ENCODE results near the gene GUCY2D.

Gene GUCY2D

DNA sequence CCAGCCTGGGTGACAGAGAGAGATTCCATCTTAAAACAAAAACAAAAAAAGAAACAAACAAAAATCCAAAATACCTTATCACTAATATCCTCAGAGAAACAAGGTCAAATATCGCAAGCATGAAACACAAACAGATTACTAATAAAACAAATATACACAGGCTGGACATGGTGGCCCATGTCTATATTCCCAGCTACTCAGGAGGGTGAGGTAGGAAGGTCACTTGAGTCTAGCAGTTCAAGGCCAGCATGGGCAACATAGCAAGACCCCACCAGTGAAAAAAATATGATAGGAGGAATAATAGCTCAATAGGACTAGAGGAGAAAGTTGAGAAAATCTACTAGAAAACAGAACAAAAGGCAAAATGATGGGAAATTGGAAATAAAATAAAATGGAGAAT lies 29.5 kb downstream of the GUCY2D start:
- DNase-seq = no peak
- in situ Hi-C loops (cut with HindIII; ENCODE audit: low pct_ligation_motif_present, low pct_unique_long_range_greater_than_20kb, low sequenced_read_pairs) = no loop called here

DNA sequence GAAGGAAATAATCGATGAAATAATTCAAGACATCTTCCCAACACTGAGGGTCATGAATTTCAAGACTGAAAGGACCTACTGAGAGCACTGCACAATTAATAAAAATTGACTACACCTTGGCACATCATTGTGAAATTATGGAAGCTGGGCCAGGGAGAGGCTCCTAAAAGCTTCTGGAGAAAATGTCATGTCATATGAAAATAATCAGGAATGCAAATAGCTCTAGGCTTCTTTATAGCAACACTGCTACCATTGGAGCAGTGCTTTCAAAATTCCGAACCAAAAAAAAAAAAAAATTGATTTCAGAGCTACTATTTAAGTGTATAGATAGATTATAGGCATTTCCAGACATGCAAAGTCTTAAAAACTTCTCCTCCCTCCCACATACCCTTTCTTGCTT lies 30.0 kb downstream of the GUCY2D start:
- in situ Hi-C loops (cut with HindIII; ENCODE audit: low pct_ligation_motif_present, low pct_unique_long_range_greater_than_20kb, low sequenced_read_pairs) = no loop called here
- DNase-seq = no peak

- in situ Hi-C loops (cut with HindIII; ENCODE audit: low pct_ligation_motif_present, low pct_unique_long_range_greater_than_20kb, low sequenced_read_pairs) = no loop called here
- no peak for DNase-seq
These were observed 36.7 kb downstream of the GUCY2D start, which contains the start of gene ALOX15B for GRCh38 chr17:8038954-8039610. Gene ALOX15B, plus strand, starts transcription at chr17:8039059. Its CDS starts 97 bp downstream, at chr17:8039156.

DNA sequence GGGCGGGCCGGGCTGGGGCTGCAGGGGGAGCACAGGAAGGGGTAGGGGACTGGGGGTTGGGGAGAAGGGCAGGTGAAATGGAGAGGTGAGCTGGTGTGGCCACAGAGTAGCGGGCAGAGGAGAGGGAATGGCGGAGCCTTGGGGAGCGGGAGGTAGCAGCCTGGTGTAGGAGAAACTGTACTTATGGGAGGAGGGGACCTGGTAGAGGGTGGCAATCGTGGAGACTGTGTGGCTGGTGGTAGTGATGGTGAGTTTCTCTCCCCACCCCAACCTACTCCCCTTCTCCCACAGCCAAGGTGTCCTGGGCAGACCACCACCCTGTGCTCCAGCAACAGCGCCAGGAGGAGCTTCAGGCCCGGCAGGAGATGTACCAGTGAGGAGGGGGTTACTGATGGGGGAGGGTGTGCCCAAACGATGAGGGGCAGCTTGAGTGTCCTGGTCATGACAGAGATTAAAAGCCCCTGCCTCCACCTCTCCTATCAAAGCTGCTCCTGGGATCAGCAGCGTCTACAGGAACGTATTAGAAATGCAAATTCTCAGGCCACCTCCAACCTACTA lies 37.3 kb downstream of the GUCY2D start:
- in situ Hi-C loops (cut with HindIII; ENCODE audit: low pct_ligation_motif_present, low pct_unique_long_range_greater_than_20kb, low sequenced_read_pairs) = no loop called here
- DNase-seq = no peak

GRCh38 chr17:8041249-8041928 lies 39.0 kb downstream of the GUCY2D start:
- peak; percentile 61 for DNase-seq
- in situ Hi-C loops (cut with HindIII; ENCODE audit: low pct_ligation_motif_present, low pct_unique_long_range_greater_than_20kb, low sequenced_read_pairs) = no loop called here

- in situ Hi-C loops (cut with HindIII; ENCODE audit: low pct_ligation_motif_present, low pct_unique_long_range_greater_than_20kb, low sequenced_read_pairs) = no loop called here
- no peak for DNase-seq
These were observed 39.6 kb downstream of the GUCY2D start for GRCh38 chr17:8041979-8042378.

DNA sequence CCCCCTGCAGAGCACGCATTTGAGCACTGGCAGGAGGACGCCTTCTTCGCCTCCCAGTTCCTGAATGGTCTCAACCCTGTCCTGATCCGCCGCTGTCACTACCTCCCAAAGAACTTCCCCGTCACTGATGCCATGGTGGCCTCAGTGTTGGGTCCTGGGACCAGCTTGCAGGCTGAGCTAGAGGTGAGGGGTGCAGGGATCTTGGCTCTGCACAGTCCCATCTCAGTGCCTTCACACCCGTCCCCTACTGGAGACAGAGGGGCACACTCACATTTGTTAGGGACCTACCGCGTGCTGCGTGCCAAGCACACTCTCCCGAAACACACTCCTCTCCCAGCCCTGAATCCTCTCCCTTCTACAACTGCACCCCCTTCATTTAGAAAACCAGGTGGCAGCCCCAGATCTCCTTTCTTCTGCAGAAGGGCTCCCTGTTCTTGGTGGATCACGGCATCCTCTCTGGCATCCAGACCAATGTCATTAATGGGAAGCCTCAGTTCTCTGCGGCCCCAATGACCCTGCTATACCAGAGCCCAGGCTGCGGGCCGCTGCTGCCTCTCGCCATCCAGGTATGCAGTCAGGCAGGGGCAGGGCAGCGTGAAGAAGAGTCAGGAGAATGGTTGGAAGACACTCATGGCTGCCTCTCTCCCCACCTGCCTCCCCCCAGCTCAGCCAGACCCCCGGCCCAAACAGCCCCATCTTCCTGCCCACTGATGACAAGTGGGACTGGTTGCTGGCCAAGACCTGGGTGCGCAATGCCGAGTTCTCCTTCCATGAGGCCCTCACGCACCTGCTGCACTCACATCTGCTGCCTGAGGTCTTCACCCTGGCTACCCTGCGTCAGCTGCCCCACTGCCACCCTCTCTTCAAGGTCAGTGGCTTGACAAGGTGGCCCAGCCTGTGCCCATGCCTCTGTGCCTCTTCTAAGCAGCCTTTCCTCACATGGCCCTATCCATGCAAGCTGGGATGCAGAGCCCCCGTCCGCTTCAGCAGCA lies 42.7 kb downstream of the GUCY2D start:
- in situ Hi-C loops (cut with HindIII; ENCODE audit: low pct_ligation_motif_present, low pct_unique_long_range_greater_than_20kb, low sequenced_read_pairs) = no loop called here
- DNase-seq = no peak

- in situ Hi-C loops (cut with HindIII; ENCODE audit: low pct_ligation_motif_present, low pct_unique_long_range_greater_than_20kb, low sequenced_read_pairs) = no loop called here
These were observed 44.0 kb downstream of the GUCY2D start for GRCh38 chr17:8046306-8046928.

DNA sequence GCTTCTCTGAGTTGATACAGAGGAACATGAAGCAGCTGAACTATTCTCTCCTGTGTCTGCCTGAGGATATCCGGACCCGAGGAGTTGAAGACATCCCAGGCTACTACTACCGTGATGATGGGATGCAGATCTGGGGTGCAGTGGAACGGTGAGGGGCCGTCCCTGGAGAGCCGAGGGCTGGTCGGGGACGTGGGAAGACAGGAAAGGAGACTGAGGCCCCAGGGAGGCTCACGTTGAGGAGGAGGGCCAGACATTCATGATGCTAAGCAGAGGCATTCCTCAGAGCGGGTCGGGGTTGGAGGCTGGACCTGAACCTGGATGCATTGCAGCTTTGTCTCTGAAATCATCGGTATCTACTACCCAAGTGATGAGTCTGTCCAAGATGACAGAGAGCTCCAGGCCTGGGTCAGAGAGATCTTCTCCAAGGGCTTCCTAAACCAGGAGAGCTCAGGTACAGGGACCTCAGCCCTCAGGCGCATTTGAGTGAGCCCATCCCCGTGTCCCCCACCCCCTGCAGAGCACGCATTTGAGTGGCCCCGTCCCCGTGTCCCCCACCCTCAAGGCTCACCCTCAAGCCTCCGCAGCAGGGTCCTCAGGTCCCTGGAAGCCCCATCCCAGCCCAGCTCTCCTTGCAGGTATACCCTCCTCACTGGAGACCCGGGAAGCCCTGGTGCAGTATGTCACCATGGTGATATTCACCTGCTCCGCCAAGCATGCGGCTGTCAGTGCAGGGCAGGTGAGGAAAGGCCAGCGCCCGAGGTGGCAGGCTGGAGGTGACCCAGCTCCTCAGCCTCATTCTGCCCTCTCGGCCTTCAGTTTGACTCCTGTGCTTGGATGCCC lies 44.7 kb downstream of the GUCY2D start:
- no peak for DNase-seq
- in situ Hi-C loops (cut with HindIII; ENCODE audit: low pct_ligation_motif_present, low pct_unique_long_range_greater_than_20kb, low sequenced_read_pairs) = no loop called here

More at GRCh38 chr17:8046306-8046928, 44.0 kb downstream of the GUCY2D start:
- DNase-seq = no peak

- in situ Hi-C loops (cut with HindIII; ENCODE audit: low pct_ligation_motif_present, low pct_unique_long_range_greater_than_20kb, low sequenced_read_pairs) = no loop called here
- no peak for DNase-seq
These were observed 45.3 kb downstream of the GUCY2D start for GRCh38 chr17:8047769-8048110.

DNA sequence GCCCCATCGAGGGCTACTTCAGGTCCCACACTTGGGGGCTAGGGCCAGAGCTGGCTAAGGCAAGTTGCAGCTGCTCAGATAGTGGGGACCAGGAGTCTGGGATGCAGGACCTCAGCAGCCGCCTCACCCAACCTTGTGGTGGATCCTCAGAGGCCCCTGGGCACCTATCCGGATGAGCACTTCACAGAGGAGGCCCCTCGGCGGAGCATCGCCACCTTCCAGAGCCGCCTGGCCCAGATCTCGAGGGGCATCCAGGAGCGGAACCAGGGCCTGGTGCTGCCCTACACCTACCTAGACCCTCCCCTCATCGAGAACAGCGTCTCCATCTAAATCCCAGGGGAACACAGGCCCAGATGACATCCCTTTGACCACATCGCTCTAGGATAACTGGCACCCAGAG lies 45.8 kb downstream of the GUCY2D start:
- in situ Hi-C loops (cut with HindIII; ENCODE audit: low pct_ligation_motif_present, low pct_unique_long_range_greater_than_20kb, low sequenced_read_pairs) = no loop called here

GRCh38 chr17:8048736-8049135 lies 46.3 kb downstream of the GUCY2D start:
- no peak for DNase-seq
- in situ Hi-C loops (cut with HindIII; ENCODE audit: low pct_ligation_motif_present, low pct_unique_long_range_greater_than_20kb, low sequenced_read_pairs) = no loop called here

More for the DNA sequence above, 45.8 kb downstream of the GUCY2D start:
- no peak for DNase-seq

GRCh38 chr17:8051831-8052230 lies 49.4 kb downstream of the GUCY2D start:
- no peak for DNase-seq
- in situ Hi-C loops (cut with HindIII; ENCODE audit: low pct_ligation_motif_present, low pct_unique_long_range_greater_than_20kb, low sequenced_read_pairs) = no loop called here

GRCh38 chr17:8052256-8053252 lies 50.1 kb downstream of the GUCY2D start:
- in situ Hi-C loops (cut with HindIII; ENCODE audit: low pct_ligation_motif_present, low pct_unique_long_range_greater_than_20kb, low sequenced_read_pairs) = no loop called here
- no peak for DNase-seq

GRCh38 chr17:8053600-8053999 lies 51.2 kb downstream of the GUCY2D start:
- DNase-seq = no peak
- in situ Hi-C loops (cut with HindIII; ENCODE audit: low pct_ligation_motif_present, low pct_unique_long_range_greater_than_20kb, low sequenced_read_pairs) = no loop called here

DNA sequence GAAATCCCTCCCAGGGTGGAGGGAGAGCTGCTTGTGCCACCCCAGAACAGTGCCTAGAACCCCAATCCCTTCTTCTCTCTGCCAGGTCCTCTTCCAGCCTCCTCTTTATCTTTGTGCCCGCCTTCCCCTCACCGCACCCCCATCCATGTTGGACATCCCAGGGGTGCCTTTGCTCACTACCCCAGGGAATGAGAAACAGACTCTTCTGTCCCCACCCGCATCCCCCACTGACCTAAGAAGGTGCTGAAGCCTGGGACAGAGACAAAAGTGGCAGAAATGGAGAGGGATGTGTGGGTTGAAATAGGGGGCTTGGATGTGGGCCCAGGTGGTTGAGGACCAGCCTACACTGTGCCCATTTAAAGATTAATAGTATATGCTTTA lies 53.4 kb downstream of the GUCY2D start:
- in situ Hi-C loops (cut with HindIII; ENCODE audit: low pct_ligation_motif_present, low pct_unique_long_range_greater_than_20kb, low sequenced_read_pairs) = no loop called here
- no peak for DNase-seq

Data from ACHN (cell line).